Central memory CD4-positive, alpha-beta T cell (primary cell): ENCODE data around the gene USP40.

Source experiments
- DNase-seq: peaks from one replicate; pipeline ENCODE4 v3.0.0; 2022

USP40 gene

GRCh38 chr2:233551491-233551890 lies 15.1 kb downstream of the USP40 start:
- DNase-seq: no peak

GRCh38 chr2:233546774-233547173 lies 19.8 kb downstream of the USP40 start:
- DNase-seq: no peak

GRCh38 chr2:233546101-233546500 lies 20.5 kb downstream of the USP40 start:
- no peak for DNase-seq

GRCh38 chr2:233544200-233544610 lies 22.4 kb downstream of the USP40 start:
- DNase-seq: no peak

- DNase-seq: no peak
These were observed 24.1 kb downstream of the USP40 start for GRCh38 chr2:233542507-233542906.

- no peak for DNase-seq
These were observed 27.8 kb downstream of the USP40 start for GRCh38 chr2:233538741-233539140.

- no peak for DNase-seq
These were observed 31.3 kb downstream of the USP40 start for GRCh38 chr2:233535271-233535670.

GRCh38 chr2:233532971-233533370 lies 33.6 kb downstream of the USP40 start:
- no peak for DNase-seq

GRCh38 chr2:233531955-233532354 lies 34.6 kb downstream of the USP40 start:
- DNase-seq: no peak

GRCh38 chr2:233530381-233530780 lies 36.2 kb downstream of the USP40 start:
- no peak for DNase-seq

GRCh38 chr2:233528182-233528581 lies 38.4 kb downstream of the USP40 start:
- no peak for DNase-seq

- DNase-seq: no peak
These were observed 40.8 kb downstream of the USP40 start for GRCh38 chr2:233525791-233526190.

GRCh38 chr2:233519787-233520611 lies 46.6 kb downstream of the USP40 start:
- no peak for DNase-seq

GRCh38 chr2:233513953-233514655 lies 52.5 kb downstream of the USP40 start:
- DNase-seq: no peak

- no peak for DNase-seq
These were observed 62.5 kb downstream of the USP40 start for GRCh38 chr2:233503947-233504637.

- no peak for DNase-seq
These were observed 63.1 kb downstream of the USP40 start for GRCh38 chr2:233503481-233503880.

GRCh38 chr2:233501198-233502076 lies 65.1 kb downstream of the USP40 start:
- no peak for DNase-seq

- no peak for DNase-seq
These were observed 66.7 kb downstream of the USP40 start for GRCh38 chr2:233499928-233500327.

- DNase-seq: no peak
These were observed 68.5 kb downstream of the USP40 start for GRCh38 chr2:233498126-233498525.

GRCh38 chr2:233497692-233498091 lies 68.9 kb downstream of the USP40 start:
- no peak for DNase-seq

- DNase-seq: no peak
These were observed 70.8 kb downstream of the USP40 start for GRCh38 chr2:233495503-233496496.
